Stimulated activated CD4-positive, alpha-beta T cell treated with anti-CD3 and anti-CD28 coated beads, Interleukin-15, amount 100 ng/mL, for 24 hours (primary cell): Measurements from ENCODE around the gene ANGEL1.

Source experiments
- DNase-seq: peaks from one replicate; pipeline ENCODE4 v3.0.0-alpha.2; 2020

ANGEL1 gene

GRCh38 chr14:76814726-76815645 lies 2.3 kb upstream of the ANGEL1 start:
- DNase-seq, result no peak

- no peak for DNase-seq
These were observed 625 bp downstream of the ANGEL1 start for GRCh38 chr14:76812093-76812421.

GRCh38 chr14:76811561-76811960 lies 1.1 kb downstream of the ANGEL1 start:
- peak; percentile 11 for DNase-seq

- peak; percentile 14 for DNase-seq
These were observed 1.7 kb downstream of the ANGEL1 start for GRCh38 chr14:76810953-76811400.

- no peak for DNase-seq
These were observed 2.2 kb downstream of the ANGEL1 start for GRCh38 chr14:76810525-76810924.

- DNase-seq, result no peak
These were observed 3.7 kb downstream of the ANGEL1 start for GRCh38 chr14:76808990-76809389.

GRCh38 chr14:76808011-76808410 lies 4.7 kb downstream of the ANGEL1 start:
- no peak for DNase-seq

- no peak for DNase-seq
These were observed 6.2 kb downstream of the ANGEL1 start for GRCh38 chr14:76806446-76806845.

GRCh38 chr14:76793956-76794355 lies 18.7 kb downstream of the ANGEL1 start:
- DNase-seq, result no peak

- no peak for DNase-seq
These were observed 19.4 kb downstream of the ANGEL1 start for GRCh38 chr14:76793324-76793723.

GRCh38 chr14:76792422-76792821 lies 20.3 kb downstream of the ANGEL1 start:
- DNase-seq, result no peak

GRCh38 chr14:76786601-76787000 lies 26.1 kb downstream of the ANGEL1 start:
- no peak for DNase-seq

GRCh38 chr14:76784881-76785280 lies 27.8 kb downstream of the ANGEL1 start:
- peak; percentile 69 for DNase-seq

- no peak for DNase-seq
These were observed 28.3 kb downstream of the ANGEL1 start for GRCh38 chr14:76784266-76784874.

GRCh38 chr14:76782885-76783566 lies 29.7 kb downstream of the ANGEL1 start:
- DNase-seq, result peak; percentile 36

- no peak for DNase-seq
These were observed 30.4 kb downstream of the ANGEL1 start for GRCh38 chr14:76782115-76782884.

- no peak for DNase-seq
These were observed 31.0 kb downstream of the ANGEL1 start for GRCh38 chr14:76781648-76782051.

- DNase-seq, result no peak
These were observed 31.6 kb downstream of the ANGEL1 start for GRCh38 chr14:76780875-76781647.

- no peak for DNase-seq
These were observed 32.3 kb downstream of the ANGEL1 start for GRCh38 chr14:76780360-76780759.

- DNase-seq, result no peak
These were observed 32.7 kb downstream of the ANGEL1 start for GRCh38 chr14:76780058-76780345.

- DNase-seq, result no peak
These were observed 33.2 kb downstream of the ANGEL1 start for GRCh38 chr14:76779221-76780057.
